VCaP (cell line): ENCODE data around the gene GAPDH.

Experiments
- H3K27ac ChIP-seq: fragments of 450-650 bp; 2 replicates; pipeline ENCODE4 v1.5.1; 2017
- CTCF ChIP-seq: fragments of 450-650 bp; conservative IDR thresholded peaks from 2 replicates; pipeline ENCODE4 v1.5.1; 2017; ENCODE audit warnings: mild to moderate bottlenecking, moderate library complexity

The GAPDH gene

DNA sequence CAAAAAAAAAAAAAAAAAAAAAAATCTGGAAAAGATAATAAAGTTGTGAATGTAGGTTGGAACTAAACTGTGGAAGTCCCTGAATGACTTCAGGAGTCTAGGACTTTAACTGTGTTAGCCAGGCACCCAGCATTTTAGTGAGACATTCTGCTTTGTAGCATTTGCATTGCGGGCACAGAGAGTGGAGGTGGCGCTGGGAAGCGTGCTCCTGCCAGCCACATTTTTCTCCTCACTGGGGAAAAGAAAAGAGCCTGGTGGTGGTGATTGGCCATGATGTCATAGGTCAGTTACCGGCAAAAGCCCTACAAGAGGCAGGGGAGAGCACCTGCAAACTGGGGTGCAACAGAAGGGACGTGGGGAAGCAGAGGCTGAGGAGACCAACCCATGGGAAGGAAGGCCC lies 9.7 kb upstream of the GAPDH start:
- TF ChIP-seq CTCF = no peak
- no peak overlapping the region for H3K27ac ChIP-seq

GRCh38 chr12:6526201-6526600 lies 8.1 kb upstream of the GAPDH start:
- TF ChIP-seq CTCF = no peak
- no peak overlapping the region for H3K27ac ChIP-seq

GRCh38 chr12:6526766-6527525 lies 7.4 kb upstream of the GAPDH start:
- H3K27ac ChIP-seq = no peak overlapping the region
- no peak for TF ChIP-seq CTCF

GRCh38 chr12:6527711-6528110 lies 6.6 kb upstream of the GAPDH start:
- H3K27ac ChIP-seq = no peak overlapping the region
- no peak for TF ChIP-seq CTCF

GRCh38 chr12:6528539-6529235 lies 5.6 kb upstream of the GAPDH start:
- H3K27ac ChIP-seq = no peak overlapping the region
- no peak for TF ChIP-seq CTCF

DNA sequence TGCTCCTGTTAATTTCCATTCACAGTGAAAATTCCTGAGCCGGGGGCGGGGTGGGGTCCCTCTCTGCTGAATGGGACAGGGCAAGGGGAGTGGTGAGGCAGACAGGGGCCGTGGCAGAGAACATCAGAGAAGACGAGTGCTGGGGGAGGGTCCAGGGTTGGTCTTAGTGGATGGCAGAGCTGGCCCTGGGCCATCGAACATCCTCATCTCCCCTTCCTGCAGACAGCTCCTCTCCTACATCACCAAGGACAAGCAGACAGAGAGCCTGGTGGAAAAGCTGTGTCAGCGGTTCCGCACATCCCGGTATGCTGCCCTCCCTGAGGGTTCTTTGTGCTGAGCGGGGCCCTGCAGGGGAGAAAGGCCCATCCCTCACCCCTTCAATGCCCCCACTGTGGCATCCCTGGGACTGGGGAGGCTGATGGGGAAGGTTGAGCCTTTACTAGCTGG lies 5.0 kb upstream of the GAPDH start:
- no peak overlapping the region for H3K27ac ChIP-seq
- no peak for TF ChIP-seq CTCF

DNA sequence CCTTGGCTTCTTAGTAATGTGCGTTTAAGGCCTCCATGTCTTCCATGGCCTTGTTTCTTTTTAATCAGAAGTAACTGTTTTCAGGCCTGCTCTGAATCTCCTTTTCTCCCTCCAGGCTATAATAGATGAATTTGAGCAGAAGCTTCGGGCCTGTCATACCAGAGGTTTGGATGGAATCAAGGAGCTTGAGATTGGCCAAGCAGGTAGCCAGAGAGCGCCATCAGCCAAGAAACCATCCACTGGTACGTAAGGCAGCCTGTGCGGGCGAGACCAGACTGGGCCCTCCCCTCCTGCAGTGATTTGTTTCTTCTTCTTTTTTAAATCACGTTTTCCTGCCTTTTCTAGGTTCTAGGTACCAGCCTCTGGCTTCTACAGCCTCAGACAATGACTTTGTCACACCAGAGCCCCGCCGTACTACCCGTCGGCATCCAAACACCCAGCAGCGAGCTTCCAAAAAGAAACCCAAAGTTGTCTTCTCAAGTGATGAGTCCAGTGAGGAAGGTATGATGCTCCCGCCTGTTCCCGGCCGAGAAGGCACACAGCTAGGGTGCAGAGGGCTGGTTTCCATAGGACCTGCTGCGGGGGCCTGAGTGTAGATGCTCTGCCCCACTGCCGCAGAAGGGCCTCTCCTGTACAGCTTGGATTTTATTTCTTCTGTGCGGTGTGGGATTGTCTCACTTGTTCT lies 3.6 kb upstream of the GAPDH start:
- no peak for TF ChIP-seq CTCF
- peak overlapping the region; percentile 98 for H3K27ac ChIP-seq
